Naive thymus-derived CD8-positive, alpha-beta T cell (primary cell): ENCODE measurements around the gene SLC25A21. TPM values are rescaled to one million over a fixed set of nuclear protein-coding genes. Genes with fewer than 3 reads are reported as not detected.

Experiments
- ATAC-seq, 2 donors: fragments of 150-1000 bp; cut with Tn5 transposase in 1 of 2; sonication (Bioruptor Pico), chemical (Tn5 transposase) in 1 of 2; 1 replicate in 1 of 2; 2 replicates in 1 of 2; pipeline ENCODE4 v1.10.0; 2021; ENCODE audit warnings: mild to moderate bottlenecking in 2 of 2, moderate library complexity in 2 of 2
- POLR2A ChIA-PET: fragments of 350-600 bp; sonication (Branson Sonifier 250); formaldehyde crosslinking; loops from one replicate; lab custom pipeline; 2021; ENCODE audit warnings: antibody characterized with exemption; lab: Charles Lee
- DNase-seq, 10 donors: peaks; one replicate each; pipeline versions ENCODE4 v3.0.0 to v3.0.0-alpha.2; 2020 to 2022
- H3K27ac Mint-ChIP-seq, 10 donors: one replicate each; pipeline ENCODE4 v1.8.0; 2020 to 2022; ENCODE audit warnings: mild to moderate bottlenecking in 10 of 10, mixed read lengths in 10 of 10, moderate library complexity in 4 of 10, inconsistent platforms in 1 of 10
- H3K27me3 Mint-ChIP-seq, 5 donors: one replicate each; pipeline ENCODE4 v1.8.0; 2021 to 2022; ENCODE audit warnings: mixed read lengths in 5 of 5
- H3K36me3 Mint-ChIP-seq, 3 donors: one replicate each; pipeline ENCODE4 v1.8.0; 2020 to 2022; ENCODE audit warnings: mixed read lengths in 3 of 3, mild to moderate bottlenecking in 2 of 3, inconsistent platforms in 1 of 3
- H3K4me1 Mint-ChIP-seq, 4 donors: one replicate each; pipeline ENCODE4 v1.8.0; 2021 to 2022; ENCODE audit warnings: mixed read lengths in 4 of 4
- H3K4me3 Mint-ChIP-seq, 10 donors: one replicate each; pipeline ENCODE4 v1.8.0; 2020 to 2022; ENCODE audit warnings: mild to moderate bottlenecking in 10 of 10, mixed read lengths in 10 of 10, moderate library complexity in 6 of 10, inconsistent platforms in 1 of 10
- H3K9me3 Mint-ChIP-seq, 9 donors: one replicate each; pipeline ENCODE4 v1.8.0; 2020 to 2022; ENCODE audit warnings: mixed read lengths in 9 of 9, mild to moderate bottlenecking in 3 of 9, inconsistent platforms in 1 of 9, moderate library complexity in 1 of 9
- polyA plus RNA-seq, 3 donors: library from polyadenylated mRNA; unstranded; fragments of 300-500 nt; fragmentation: Illumina TruSeq; gene quantifications; one replicate each; pipeline ENCODE4 v1.2.3, GENCODE V29; 2021
- total RNA-seq, 8 experiments: library from RNA in 2 of 8; stranded (reverse) in 2 of 8; gene quantifications; one replicate each; pipeline ENCODE4 v1.2.3 and lab custom pipeline; 2021 to 2026

The SLC25A21 gene
- total and polyA plus RNA-seq, 5 experiments from 2014 or later: not detected

- H3K9me3 Mint-ChIP-seq: peaks cover 0 to 21% (median 4%) of the 10 kb centered on the region in 9 donors
- ATAC-seq (no peak), DNase-seq (no peak)
- H3K36me3 Mint-ChIP-seq: no peaks in the 10 kb centered on the region
- no peak overlapping the region for H3K4me3 Mint-ChIP-seq
- no peak overlapping the region for H3K27ac Mint-ChIP-seq
- H3K4me1 Mint-ChIP-seq: no peaks in the 10 kb centered on the region
- H3K27me3 Mint-ChIP-seq: peaks cover 0 to 4% (median 0%) of the 10 kb centered on the region in 5 donors
- POLR2A ChIA-PET: no interaction called here
These were observed 196.6 kb downstream of the SLC25A21 start for GRCh38 chr14:36975834-36976233.

GRCh38 chr14:36974985-36975384 is 197.4 kb downstream of the SLC25A21 start:
- no peak overlapping the region for H3K4me3 Mint-ChIP-seq
- DNase-seq (no peak), ATAC-seq (no peak)
- POLR2A ChIA-PET: no interaction called here
- peaks cover 0 to 20% (median 2%) of the 10 kb centered on the region in 9 donors for H3K9me3 Mint-ChIP-seq
- no peak overlapping the region for H3K27ac Mint-ChIP-seq
- no peaks in the 10 kb centered on the region for H3K36me3 Mint-ChIP-seq
- H3K4me1 Mint-ChIP-seq: no peaks in the 10 kb centered on the region
- peaks cover 0 to 4% (median 0%) of the 10 kb centered on the region in 5 donors for H3K27me3 Mint-ChIP-seq

DNA sequence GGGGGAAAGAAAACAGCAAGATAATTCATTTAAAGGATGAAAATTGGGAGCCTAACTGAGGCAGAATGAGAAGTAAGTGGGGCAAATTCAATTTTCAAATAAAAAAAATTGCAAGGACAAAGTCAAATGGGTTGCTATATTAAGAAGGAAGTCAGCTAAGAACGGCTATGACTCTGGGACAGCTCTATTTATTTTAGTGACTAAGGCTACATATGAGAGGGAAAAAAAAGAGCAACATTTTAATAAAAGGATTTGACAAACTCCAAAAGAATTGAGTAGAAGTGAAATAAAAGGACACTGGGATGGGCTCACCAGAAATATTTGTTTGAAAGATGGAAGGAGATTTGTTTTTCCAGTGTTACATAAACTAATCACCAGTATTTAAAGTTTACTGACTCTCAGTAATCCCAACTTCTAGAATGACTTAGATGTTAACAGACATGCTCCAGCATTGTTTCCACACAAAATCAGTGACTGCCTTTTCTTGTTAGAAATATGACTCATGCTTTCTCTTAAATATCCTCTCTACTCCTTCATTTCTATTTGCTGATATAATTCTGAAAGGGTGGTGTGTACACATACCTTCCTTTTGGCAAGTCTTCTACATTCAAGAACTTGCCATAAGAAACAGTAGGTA is 198.5 kb downstream of the SLC25A21 start:
- POLR2A ChIA-PET: no interaction called here
- Mint-ChIP-seq H3K9me3 (peaks cover 0 to 20% (median 2%) of the 10 kb centered on the region in 9 donors), H3K4me3 (no peak overlapping the region), H3K27me3 (peaks cover 0 to 4% (median 0%) of the 10 kb centered on the region in 5 donors), H3K4me1 (no peaks in the 10 kb centered on the region), H3K27ac (no peak overlapping the region), H3K36me3 (no peaks in the 10 kb centered on the region)
- ATAC-seq (no peak), DNase-seq (no peak)

DNA sequence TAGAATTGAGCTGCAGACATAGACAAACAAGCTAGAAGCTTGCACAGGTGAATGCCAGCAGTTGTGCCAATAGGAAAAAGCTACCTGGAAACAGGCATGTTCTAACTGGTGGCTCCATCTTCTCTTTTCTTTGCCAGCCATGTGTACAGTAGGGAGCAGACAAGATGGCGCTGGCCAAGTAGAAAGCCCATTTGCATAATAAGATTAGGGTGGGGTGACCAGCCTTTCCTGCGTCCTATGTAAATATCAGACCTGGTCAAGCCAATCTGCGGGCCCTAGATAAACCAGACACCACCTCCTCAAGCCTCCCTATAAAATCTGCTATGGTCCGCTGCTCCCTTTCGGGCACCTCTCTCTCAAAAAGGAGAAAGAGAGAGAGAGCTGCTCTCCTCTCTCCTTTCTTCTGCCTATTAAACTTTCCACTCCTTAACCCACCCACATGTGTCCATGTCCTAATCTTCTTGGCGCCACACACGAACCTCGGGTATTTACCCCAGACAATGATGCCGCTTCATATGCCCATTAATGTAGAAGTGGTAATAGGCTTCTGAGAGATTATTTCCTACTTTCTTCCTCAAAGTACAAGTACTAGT is 201.0 kb downstream of the SLC25A21 start:
- POLR2A ChIA-PET: no interaction called here
- Mint-ChIP-seq H3K27me3 (peaks cover 0 to 6% (median 0%) of the 10 kb centered on the region in 5 donors), H3K4me1 (no peaks in the 10 kb centered on the region), H3K4me3 (no peak overlapping the region), H3K36me3 (no peaks in the 10 kb centered on the region), H3K9me3 (peaks cover 0 to 25% (median 2%) of the 10 kb centered on the region in 9 donors), H3K27ac (no peak overlapping the region)
- no peak for DNase-seq
- no peak for ATAC-seq

DNA sequence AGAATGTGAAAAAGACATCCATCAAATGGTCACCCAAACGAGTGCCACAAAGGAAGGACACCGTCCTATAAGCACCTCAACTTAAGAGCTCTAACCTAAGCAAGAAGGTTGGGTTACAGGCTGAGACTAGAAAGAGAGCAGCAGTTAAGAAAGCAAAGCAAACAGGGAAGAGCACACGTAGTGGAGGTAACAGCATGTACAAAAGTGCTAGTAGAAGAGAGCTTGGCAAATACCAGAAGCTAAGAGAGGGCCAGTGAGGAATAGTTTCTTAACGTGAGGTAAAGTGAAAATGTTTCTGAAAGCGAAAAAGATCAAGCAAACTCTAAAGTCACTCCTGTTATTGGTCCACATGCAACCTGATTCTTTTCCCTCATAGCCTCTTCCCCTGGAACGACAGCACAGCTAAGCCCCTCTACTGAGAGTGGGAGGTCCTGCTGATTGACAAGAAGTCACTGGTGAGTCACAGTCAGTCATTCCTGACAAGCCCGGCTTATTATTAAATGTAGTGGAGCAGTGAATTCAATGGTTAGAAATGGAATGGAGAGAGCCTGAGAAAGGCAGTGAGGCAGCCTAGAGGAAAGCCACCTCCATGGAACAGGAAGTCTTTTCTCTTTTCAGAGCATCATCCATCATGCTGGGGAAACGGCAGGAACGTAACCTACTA is 204.4 kb downstream of the SLC25A21 start:
- Mint-ChIP-seq H3K4me1 (no peaks in the 10 kb centered on the region), H3K36me3 (no peaks in the 10 kb centered on the region), H3K4me3 (no peak overlapping the region), H3K27ac (no peak overlapping the region), H3K9me3 (peaks cover 0 to 9% (median 0%) of the 10 kb centered on the region in 9 donors), H3K27me3 (peaks cover 0 to 9% (median 0%) of the 10 kb centered on the region in 5 donors)
- POLR2A ChIA-PET: no interaction called here
- no peak for ATAC-seq
- DNase-seq: no peak

DNA sequence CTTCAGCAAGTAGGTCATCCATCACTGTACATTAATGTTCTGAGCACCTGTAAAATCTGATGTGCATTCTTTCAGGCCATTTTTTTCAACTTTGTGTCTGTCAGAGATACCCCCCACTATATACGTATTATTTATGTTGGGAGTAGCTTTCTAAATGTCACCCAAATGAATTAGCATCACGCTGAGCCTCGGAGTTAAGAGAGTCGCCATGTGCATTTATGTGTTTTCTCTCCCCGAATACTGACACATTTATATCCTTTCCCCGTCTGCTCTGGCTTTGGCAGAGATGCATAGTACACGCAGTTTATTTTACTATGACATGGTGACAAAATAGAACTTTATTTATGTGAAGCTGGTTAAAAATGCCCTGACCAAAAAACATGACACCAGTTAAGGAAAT is 216.4 kb downstream of the SLC25A21 start:
- Mint-ChIP-seq H3K4me1 (no peaks in the 10 kb centered on the region), H3K27me3 (peaks cover 0 to 3% (median 0%) of the 10 kb centered on the region in 5 donors), H3K9me3 (peaks cover 0 to 6% (median 0%) of the 10 kb centered on the region in 9 donors), H3K36me3 (no peaks in the 10 kb centered on the region), H3K27ac (no peak overlapping the region), H3K4me3 (no peak overlapping the region)
- POLR2A ChIA-PET: no interaction called here
- ATAC-seq (no peak), DNase-seq (no peak)

- Mint-ChIP-seq H3K27me3 (peaks cover 0 to 3% (median 0%) of the 10 kb centered on the region in 5 donors), H3K4me1 (no peaks in the 10 kb centered on the region), H3K4me3 (no peak overlapping the region), H3K36me3 (no peaks in the 10 kb centered on the region), H3K27ac (no peak overlapping the region), H3K9me3 (peaks cover 0 to 9% (median 0%) of the 10 kb centered on the region in 9 donors)
- POLR2A ChIA-PET: no interaction called here
- DNase-seq (no peak), ATAC-seq (no peak)
These were observed 217.0 kb downstream of the SLC25A21 start for GRCh38 chr14:36955376-36955775.

- H3K27ac Mint-ChIP-seq: no peak overlapping the region
- H3K36me3 Mint-ChIP-seq: no peaks in the 10 kb centered on the region
- H3K27me3 Mint-ChIP-seq: peaks cover 0 to 3% (median 0%) of the 10 kb centered on the region in 5 donors
- no peak for ATAC-seq
- DNase-seq: no peak
- POLR2A ChIA-PET: no interaction called here
- H3K4me1 Mint-ChIP-seq: no peaks in the 10 kb centered on the region
- H3K4me3 Mint-ChIP-seq: no peak overlapping the region
- H3K9me3 Mint-ChIP-seq: peaks cover 0 to 9% (median 0%) of the 10 kb centered on the region in 9 donors
These were observed 219.7 kb downstream of the SLC25A21 start for GRCh38 chr14:36952689-36953088.

DNA sequence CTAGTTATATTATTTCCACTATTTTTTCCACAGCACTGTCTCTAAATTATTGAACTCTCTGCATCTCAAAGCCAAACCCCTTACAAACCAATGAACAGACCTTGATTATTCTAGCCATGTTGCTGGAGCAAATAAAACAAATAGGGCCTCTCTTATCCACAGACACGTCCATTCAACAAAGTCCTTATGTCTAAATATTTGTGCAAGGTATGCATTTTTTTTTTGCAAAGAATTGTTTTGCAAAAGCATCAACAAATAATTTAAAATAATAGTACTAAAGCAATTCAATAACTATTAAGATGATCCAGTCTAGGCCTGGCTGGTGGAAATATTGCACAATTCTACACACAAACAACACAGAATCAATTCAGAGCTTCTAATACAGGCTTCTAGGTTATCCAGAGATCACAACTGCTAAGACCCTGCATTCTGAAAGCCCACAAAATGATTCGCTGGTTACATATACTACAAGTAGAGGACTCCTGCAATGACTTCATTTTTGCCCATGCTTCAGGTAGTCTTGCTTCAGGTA is 221.0 kb downstream of the SLC25A21 start:
- ATAC-seq: no peak

GRCh38 chr14:36950812-36951211 is 221.6 kb downstream of the SLC25A21 start:
- no peak overlapping the region for H3K27ac Mint-ChIP-seq
- DNase-seq: no peak

More for the DNA sequence above, 221.0 kb downstream of the SLC25A21 start:
- H3K4me3 Mint-ChIP-seq: no peak overlapping the region
- H3K9me3 Mint-ChIP-seq: peaks cover 0 to 9% (median 0%) of the 10 kb centered on the region in 9 donors
- H3K36me3 Mint-ChIP-seq: no peaks in the 10 kb centered on the region
- POLR2A ChIA-PET: no interaction called here
- no peak overlapping the region for H3K27ac Mint-ChIP-seq
- no peak for DNase-seq
- H3K4me1 Mint-ChIP-seq: no peaks in the 10 kb centered on the region
- peaks cover 0 to 3% (median 0%) of the 10 kb centered on the region in 5 donors for H3K27me3 Mint-ChIP-seq

DNA sequence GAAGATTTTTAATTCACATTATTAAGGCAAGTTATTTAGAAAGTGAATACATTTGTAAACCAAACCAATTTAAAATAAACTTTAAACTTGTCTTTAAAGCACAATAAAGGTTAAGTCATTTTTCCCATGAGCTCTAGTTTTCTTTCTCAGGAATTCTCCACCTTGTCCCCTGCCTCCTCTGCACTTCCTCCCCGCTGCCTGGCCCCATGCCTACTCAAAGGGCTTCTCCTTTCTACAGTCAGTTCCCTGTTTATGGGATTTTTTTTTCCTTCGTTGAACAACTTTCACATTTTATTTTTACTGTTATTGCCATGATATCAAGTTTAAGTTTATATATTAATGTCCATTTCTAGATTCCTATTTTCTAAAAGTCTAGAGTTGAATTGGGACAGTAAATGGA is 223.0 kb downstream of the SLC25A21 start:
- ATAC-seq (no peak), DNase-seq (no peak)
- POLR2A ChIA-PET: no interaction called here
- Mint-ChIP-seq H3K27ac (no peak overlapping the region), H3K4me1 (no peaks in the 10 kb centered on the region), H3K27me3 (peaks cover 0 to 9% (median 2%) of the 10 kb centered on the region in 5 donors), H3K4me3 (no peak overlapping the region), H3K9me3 (peaks cover 0 to 9% (median 0%) of the 10 kb centered on the region in 9 donors), H3K36me3 (no peaks in the 10 kb centered on the region)

More at GRCh38 chr14:36950812-36951211, 221.6 kb downstream of the SLC25A21 start:
- Mint-ChIP-seq H3K4me3 (no peak overlapping the region), H3K9me3 (peaks cover 0 to 9% (median 0%) of the 10 kb centered on the region in 9 donors), H3K36me3 (no peaks in the 10 kb centered on the region), H3K4me1 (no peaks in the 10 kb centered on the region), H3K27me3 (peaks cover 0 to 3% (median 0%) of the 10 kb centered on the region in 5 donors)
- ATAC-seq: no peak
- POLR2A ChIA-PET: no interaction called here

DNA sequence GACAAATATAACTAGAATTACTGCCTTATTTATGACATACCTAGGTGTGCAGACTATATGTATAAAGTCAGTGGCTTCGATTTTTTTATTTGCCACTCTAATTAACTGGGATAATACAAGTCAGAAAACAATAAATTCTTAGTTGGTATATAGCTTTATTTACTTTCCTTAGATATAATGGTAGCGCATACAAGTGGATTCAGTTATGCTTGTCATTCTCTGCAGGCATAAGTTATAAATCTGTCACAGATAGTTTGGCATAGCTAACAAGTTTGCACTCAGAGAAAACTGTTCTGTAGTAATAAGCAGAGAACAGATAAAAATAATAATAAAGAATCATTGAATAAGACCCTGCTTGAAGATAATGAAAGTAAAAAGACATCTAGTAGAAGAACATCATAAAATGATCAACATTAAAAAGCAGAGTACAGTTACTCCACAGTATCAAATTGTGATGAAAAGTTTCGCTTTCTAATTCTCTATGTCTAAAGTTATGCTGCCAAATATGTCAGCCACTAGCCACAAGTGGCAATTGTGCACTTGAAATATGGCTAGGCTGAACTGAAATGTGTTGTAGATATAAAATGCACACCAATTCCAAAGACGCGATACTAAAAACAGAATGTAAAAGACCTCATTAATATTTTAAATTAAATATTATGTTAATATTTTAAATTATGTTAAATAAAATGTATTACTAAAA is 224.1 kb downstream of the SLC25A21 start:
- POLR2A ChIA-PET: no interaction called here
- Mint-ChIP-seq H3K9me3 (peaks cover 0 to 9% (median 0%) of the 10 kb centered on the region in 9 donors), H3K27me3 (peaks cover under 1 to 11% (median 4%) of the 10 kb centered on the region in 5 donors)

More for the DNA sequence above, 224.1 kb downstream of the SLC25A21 start:
- Mint-ChIP-seq H3K36me3 (no peaks in the 10 kb centered on the region), H3K27ac (no peak overlapping the region), H3K4me1 (no peaks in the 10 kb centered on the region), H3K4me3 (no peak overlapping the region)
- no peak for DNase-seq
- ATAC-seq: no peak
